GM12878 (cell line): ENCODE measurements around the gene KDM4C. TPM values are rescaled to one million over a fixed set of nuclear protein-coding genes. Genes with fewer than 3 reads are reported as not detected.

Experiments used
- ATAC-seq: fragments of 200-7000 bp; cut with Tn5 transposase; 3 replicates; pipeline ENCODE4 v1.9.1; 2020; ENCODE audit warnings: mild to moderate bottlenecking, moderate library complexity
- BruUV-seq: library from RNA; stranded (reverse); fragments of 400-500 nt; replicated peaks from 2 replicates; lab custom pipeline; 2021; lab: Mats Ljungman, UMichigan
- CTCF ChIA-PET: fragments of 300-600 bp; sonication (Branson Sonifier 250); formaldehyde crosslinking; extraction: SDS; loops from one replicate; lab custom pipeline; 2021; ENCODE audit warnings: inconsistent platforms; lab: Yijun Ruan, JAX
- POLR2A ChIA-PET: fragments of 350-600 bp; formaldehyde crosslinking; extraction: SDS; loops from one replicate; lab custom pipeline; 2021; ENCODE audit warnings: inconsistent platforms; lab: Charles Lee
- RAD21 ChIA-PET: fragments of 300-600 bp; sonication (Branson Sonifier 250); formaldehyde crosslinking; loops from one replicate; lab custom pipeline; 2023; ENCODE audit warnings: antibody characterized with exemption; ENCODE audit not compliant: unreplicated experiment; lab: Charles Lee
- SMC1A ChIA-PET: fragments of 300-600 bp; sonication (Branson Sonifier 250); formaldehyde crosslinking; loops from one replicate; lab custom pipeline; 2023; ENCODE audit not compliant: unreplicated experiment, uncharacterized antibody; lab: Charles Lee
- DNase-seq: peaks from one replicate; pipeline ENCODE4 v3.0.0-alpha.2; 2011; ENCODE audit warnings: low read depth, low spot score
- FAIRE-seq: peaks from 3 replicates; lab custom pipeline; 2011; peaks lifted over from hg19 to GRCh38; lab: Jason Lieb, UNC
- H2AFZ ChIP-seq: 2 replicates; pipeline ENCODE4 v1.6.0; 2011; ENCODE audit warnings: low read depth, low read length, control low read depth; ENCODE audit not compliant: control insufficient read depth
- H3K27ac ChIP-seq: 2 replicates; pipeline ENCODE4 v1.5.1; 2011; ENCODE audit warnings: control low read depth; ENCODE audit not compliant: control insufficient read depth, insufficient read depth
- H3K27me3 ChIP-seq, 2 experiments: replicated peaks in 1 of 2; 2 replicates each; pipeline versions ENCODE4 v1.6.0 to v1.6.1; 2011; ENCODE audit warnings: low read length in 1 of 2; ENCODE audit not compliant: control insufficient read depth in 2 of 2, insufficient read depth in 2 of 2
- H3K36me3 ChIP-seq, 2 experiments: 2 replicates each; pipeline ENCODE4 v1.5.1; 2011; ENCODE audit warnings: low read length in 1 of 2; ENCODE audit not compliant: control insufficient read depth in 2 of 2, insufficient read depth in 2 of 2
- H3K4me1 ChIP-seq: 2 replicates; pipeline ENCODE4 v1.6.1; 2011; ENCODE audit warnings: mild to moderate bottlenecking, low read length, moderate library complexity, mixed read lengths; ENCODE audit not compliant: control insufficient read depth, insufficient read depth
- H3K4me2 ChIP-seq: 2 replicates; pipeline ENCODE4 v1.6.0; 2011; ENCODE audit warnings: control low read depth; ENCODE audit not compliant: control insufficient read depth, insufficient read depth
- H3K4me3 ChIP-seq: fragments of 200-600 bp; sonication (generic); 2 replicates; pipeline ENCODE4 v1.5.1; 2016
- H3K79me2 ChIP-seq: 2 replicates; pipeline ENCODE4 v1.6.0; 2011; ENCODE audit warnings: low read length; ENCODE audit not compliant: control insufficient read depth, insufficient read depth
- H3K9ac ChIP-seq: 2 replicates; pipeline ENCODE4 v1.8.0; 2011; ENCODE audit warnings: low read length, control low read depth, mixed read lengths; ENCODE audit not compliant: control insufficient read depth, insufficient read depth
- H3K9me3 ChIP-seq: replicated peaks from 3 replicates; pipeline ENCODE4 v1.5.1; 2011; ENCODE audit warnings: mild to moderate bottlenecking, low read length; ENCODE audit not compliant: control insufficient read depth, insufficient read depth
- H4K20me1 ChIP-seq: 2 replicates; pipeline ENCODE4 v1.6.0; 2011; ENCODE audit not compliant: control insufficient read depth, insufficient read depth
- BCL11A ChIP-seq: IDR thresholded peaks from 2 replicates; pipeline ENCODE4 v1.6.1; 2011; ENCODE audit warnings: low read depth, low read length
- CBX3 ChIP-seq: fragments of 200-600 bp; sonication (generic); IDR thresholded peaks from 2 replicates; pipeline ENCODE4 v1.6.1; 2016; ENCODE audit warnings: low read depth, borderline replicate concordance
- CEBPZ ChIP-seq: fragments of 150-350 bp; IDR thresholded peaks from 2 replicates; pipeline ENCODE4 v1.6.1; 2016; ENCODE audit warnings: low read depth, low read length
- FOS ChIP-seq: IDR thresholded peaks from 3 replicates; pipeline ENCODE4 v1.6.1; 2011; ENCODE audit warnings: borderline replicate concordance; ENCODE audit not compliant: insufficient read length; ENCODE audit errors: extremely low read depth
- KDM1A ChIP-seq: fragments of 200-600 bp; sonication (generic); IDR thresholded peaks from 2 replicates; pipeline ENCODE4 v1.6.1; 2016; ENCODE audit warnings: borderline replicate concordance
- MYC ChIP-seq: IDR thresholded peaks from 2 replicates; pipeline ENCODE4 v1.6.1; 2011; ENCODE audit warnings: mild to moderate bottlenecking, low read length, moderate library complexity, inconsistent platforms; ENCODE audit not compliant: insufficient read depth, insufficient replicate concordance, insufficient read length, severe bottlenecking
- SMC3 ChIP-seq: IDR thresholded peaks from 2 replicates; pipeline ENCODE4 v1.6.1; 2011; ENCODE audit warnings: low read length, improper control_type of control experiment, borderline replicate concordance
- TCF7 ChIP-seq: IDR thresholded peaks from 2 replicates; pipeline ENCODE4 v1.6.1; 2014; ENCODE audit warnings: antibody characterized with exemption, borderline replicate concordance
- ZNF274 ChIP-seq: IDR thresholded peaks from one replicate; pipeline ENCODE4 v1.8.0; 2011; ENCODE audit not compliant: insufficient read length, insufficient read depth
- WGBS: methylation state at CpG from one replicate; pipeline ENCODE4 v1.1.6; 2016; ENCODE audit warnings: low lambda C conversion rate; ENCODE audit not compliant: insufficient replicate concordance, insufficient coverage; ENCODE audit errors: missing lambda C conversion rate; 5-methylcytosine and 5-hydroxymethylcytosine counted together
- in situ Hi-C: fragments of 300-500 bp; cut with MboI; formaldehyde crosslinking; loops from 9 replicates; pipeline ENCODE4 v1.14.3; 2018; ENCODE audit warnings: mixed read lengths
- intact Hi-C: fragments of 100-400 bp; cut with micrococcal nuclease; formaldehyde crosslinking; loops from one replicate; pipeline ENCODE4 v1.14.2; 2022; ENCODE audit not compliant: unreplicated experiment
- polyA plus RNA-seq, 11 experiments: library from polyadenylated mRNA; depleted of rRNA in 4 of 11; unstranded in 6 of 11; stranded (reverse) in 5 of 11; fragments of >200 nt; fragmentation: Nextera tagmentation in 4 of 11; fragmentation: Illumina TruSeq in 1 of 11; extraction: Ambion mirVana in 4 of 11; extraction: Trizol in 1 of 11; gene quantifications; 1 replicate in 1 of 11; 2 replicates in 10 of 11; pipeline versions ENCODE4 v1.2.1 to v1.2.3, GENCODE V29; 2011 to 2016; ENCODE audit warnings: inconsistent platforms in 2 of 11, missing spikeins in 2 of 11, low read depth in 1 of 11
- total RNA-seq, 4 experiments: library from RNA; depleted of rRNA in 3 of 4; stranded (reverse); fragments of >200 nt in 3 of 4; fragmentation: Illumina TruSeq in 1 of 4; extraction: Trizol in 1 of 4; gene quantifications; 2 replicates each; pipeline versions ENCODE4 v1.2.1 to v1.2.3, GENCODE V29; 2013 to 2021

KDM4C gene
- total and polyA plus RNA-seq, 10 of the 15 experiments (the other 5 are each of a cell fraction or from before 2014, with no cell fraction given), result 6.8 to 41.2 (median 20.1) TPM

DNA sequence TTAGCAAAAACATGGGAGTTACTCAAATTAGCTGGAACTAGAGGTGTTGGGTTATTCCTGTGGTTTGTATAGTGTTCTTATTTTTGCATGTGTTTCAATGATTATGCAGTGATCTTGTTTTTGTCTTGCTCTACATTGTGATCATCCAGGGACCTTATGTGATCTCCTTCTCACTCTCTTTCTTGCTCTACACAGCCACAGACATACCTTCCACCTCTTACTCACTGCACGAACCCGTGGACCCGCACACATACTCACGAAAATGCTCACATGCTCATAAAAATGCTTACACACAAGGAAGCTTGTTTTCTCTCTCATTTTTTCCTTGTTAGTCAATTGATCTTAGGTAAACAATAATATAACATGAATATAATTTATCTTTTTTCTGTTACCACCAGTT lies 187.1 kb downstream of the KDM4C start:
- ChIA-PET POLR2A (interaction anchor here (0.5 kb wide), 1 partner anchor 13 kb away, joined by 5 read pairs; no protein-coding TSS in a partner anchor), SMC1A (interaction anchor here (0.9 to 2.4 kb wide), 9 partner anchors 9 to 108 kb away, joined by 3 to 8 read pairs (median 4); no protein-coding TSS in a partner anchor), RAD21 (interaction anchor here (0.8 kb wide), 1 partner anchor 13 kb away, joined by 3 read pairs; no protein-coding TSS in a partner anchor), CTCF (interaction anchor here (0.7 to 1.5 kb wide), 8 partner anchors 9 to 417 kb away, joined by 3 to 5 read pairs (median 3); no protein-coding TSS in a partner anchor)
- Histone ChIP-seq H4K20me1 (no peaks in the 10 kb centered on the region), H3K27me3 (no peaks in the 10 kb centered on the region), H3K27ac (no peak overlapping the region), H3K9ac (no peak overlapping the region), H2AFZ (no peak overlapping the region), H3K36me3 (no peaks in the 10 kb centered on the region), H3K4me3 (no peak overlapping the region), H3K4me2 (no peak overlapping the region), H3K4me1 (no peaks in the 10 kb centered on the region), H3K9me3 (no peaks in the 10 kb centered on the region; the same call in 2 of the 3 replicates)
- WGBS, result 100% methylated on average over 4 of the region's 4 CpGs
- in situ Hi-C loops, result no loop called here
- BruUV-seq, result no TSS peak
- intact Hi-C loops, result no loop called here
- FAIRE-seq (no peak), ATAC-seq (no peak)
- TF ChIP-seq ZNF274 (no peak), CBX3 (no peak), SMC3 (no peak), TCF7 (no peak), KDM1A (no peak), FOS (no peak), CEBPZ (no peak), BCL11A (no peak), MYC (no peak)
- TF ChIP-seq, all 136 proteins: peak for 0
- H3K79me2 ChIP-seq, result no peaks in the 10 kb centered on the region
- no peak for DNase-seq
